ENCODE data around the gene ING5.
"Not testable (repeated sequence)": the region's sequence is repeated elsewhere in the genome, so short reads cannot be mapped to it uniquely, and the experiment has no call there.

DNA sequence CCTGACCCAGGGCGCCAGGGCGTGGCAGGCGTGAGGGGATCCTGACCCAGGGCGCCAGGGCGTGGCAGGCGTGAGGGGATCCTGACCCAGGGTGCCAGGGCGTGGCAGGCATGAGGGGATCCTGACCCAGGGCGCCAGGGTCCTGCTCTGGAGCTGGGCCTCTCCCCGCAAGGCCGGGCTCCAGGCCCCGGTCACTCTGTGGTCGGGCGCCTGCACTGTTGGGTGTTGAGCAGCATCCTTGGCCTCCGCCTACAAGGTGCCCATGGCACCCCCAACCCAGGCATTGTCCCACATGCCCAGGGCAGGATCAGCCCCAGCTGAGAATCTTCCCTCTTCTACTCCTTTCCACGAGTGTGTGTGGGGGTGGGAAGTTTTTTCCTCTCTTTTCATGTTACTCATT is 41.2 kb downstream of the ING5 start:
- not testable (repeated sequence) for TF ChIP-seq FOSL1 (IDR thresholded peaks at IDR 0.05; ENCODE audit: low read depth); EZH2 (IDR thresholded peaks at IDR 0.05); POLR2AphosphoS5 (IDR thresholded peaks at IDR 0.05; ENCODE audit: low read depth, low read length); POLR2A (IDR thresholded peaks at IDR 0.05; ENCODE audit: borderline replicate concordance, extremely low read depth, insufficient read depth, insufficient read length); CEBPB (IDR thresholded peaks at IDR 0.05; ENCODE audit: low read depth); RAD21 (IDR thresholded peaks at IDR 0.05; ENCODE audit: low read depth); SIN3A (IDR thresholded peaks at IDR 0.05; ENCODE audit: low read depth); EGR1 (IDR thresholded peaks at IDR 0.05; ENCODE audit: low read depth); EZH2phosphoT487 (IDR thresholded peaks at IDR 0.05; ENCODE audit: borderline replicate concordance)
- TF ChIP-seq, protein P1, sequence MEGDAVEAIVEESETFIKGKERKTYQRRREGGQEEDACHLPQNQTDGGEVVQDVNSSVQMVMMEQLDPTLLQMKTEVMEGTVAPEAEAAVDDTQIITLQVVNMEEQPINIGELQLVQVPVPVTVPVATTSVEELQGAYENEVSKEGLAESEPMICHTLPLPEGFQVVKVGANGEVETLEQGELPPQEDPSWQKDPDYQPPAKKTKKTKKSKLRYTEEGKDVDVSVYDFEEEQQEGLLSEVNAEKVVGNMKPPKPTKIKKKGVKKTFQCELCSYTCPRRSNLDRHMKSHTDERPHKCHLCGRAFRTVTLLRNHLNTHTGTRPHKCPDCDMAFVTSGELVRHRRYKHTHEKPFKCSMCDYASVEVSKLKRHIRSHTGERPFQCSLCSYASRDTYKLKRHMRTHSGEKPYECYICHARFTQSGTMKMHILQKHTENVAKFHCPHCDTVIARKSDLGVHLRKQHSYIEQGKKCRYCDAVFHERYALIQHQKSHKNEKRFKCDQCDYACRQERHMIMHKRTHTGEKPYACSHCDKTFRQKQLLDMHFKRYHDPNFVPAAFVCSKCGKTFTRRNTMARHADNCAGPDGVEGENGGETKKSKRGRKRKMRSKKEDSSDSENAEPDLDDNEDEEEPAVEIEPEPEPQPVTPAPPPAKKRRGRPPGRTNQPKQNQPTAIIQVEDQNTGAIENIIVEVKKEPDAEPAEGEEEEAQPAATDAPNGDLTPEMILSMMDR (IDR thresholded peaks at IDR 0.05 in 2 of 3, conservative IDR thresholded peaks at IDR 0.05 in 1 of 3; ENCODE audit: borderline replicate concordance in 1 of 3, insufficient read depth in 1 of 3, low read depth in 2 of 3, low read length in 2 of 3), result not testable (repeated sequence)
- TF ChIP-seq, protein P2, sequence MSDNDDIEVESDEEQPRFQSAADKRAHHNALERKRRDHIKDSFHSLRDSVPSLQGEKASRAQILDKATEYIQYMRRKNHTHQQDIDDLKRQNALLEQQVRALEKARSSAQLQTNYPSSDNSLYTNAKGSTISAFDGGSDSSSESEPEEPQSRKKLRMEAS (IDR thresholded peaks at IDR 0.05), result not testable (repeated sequence)
- TF ChIP-seq, protein P3, sequence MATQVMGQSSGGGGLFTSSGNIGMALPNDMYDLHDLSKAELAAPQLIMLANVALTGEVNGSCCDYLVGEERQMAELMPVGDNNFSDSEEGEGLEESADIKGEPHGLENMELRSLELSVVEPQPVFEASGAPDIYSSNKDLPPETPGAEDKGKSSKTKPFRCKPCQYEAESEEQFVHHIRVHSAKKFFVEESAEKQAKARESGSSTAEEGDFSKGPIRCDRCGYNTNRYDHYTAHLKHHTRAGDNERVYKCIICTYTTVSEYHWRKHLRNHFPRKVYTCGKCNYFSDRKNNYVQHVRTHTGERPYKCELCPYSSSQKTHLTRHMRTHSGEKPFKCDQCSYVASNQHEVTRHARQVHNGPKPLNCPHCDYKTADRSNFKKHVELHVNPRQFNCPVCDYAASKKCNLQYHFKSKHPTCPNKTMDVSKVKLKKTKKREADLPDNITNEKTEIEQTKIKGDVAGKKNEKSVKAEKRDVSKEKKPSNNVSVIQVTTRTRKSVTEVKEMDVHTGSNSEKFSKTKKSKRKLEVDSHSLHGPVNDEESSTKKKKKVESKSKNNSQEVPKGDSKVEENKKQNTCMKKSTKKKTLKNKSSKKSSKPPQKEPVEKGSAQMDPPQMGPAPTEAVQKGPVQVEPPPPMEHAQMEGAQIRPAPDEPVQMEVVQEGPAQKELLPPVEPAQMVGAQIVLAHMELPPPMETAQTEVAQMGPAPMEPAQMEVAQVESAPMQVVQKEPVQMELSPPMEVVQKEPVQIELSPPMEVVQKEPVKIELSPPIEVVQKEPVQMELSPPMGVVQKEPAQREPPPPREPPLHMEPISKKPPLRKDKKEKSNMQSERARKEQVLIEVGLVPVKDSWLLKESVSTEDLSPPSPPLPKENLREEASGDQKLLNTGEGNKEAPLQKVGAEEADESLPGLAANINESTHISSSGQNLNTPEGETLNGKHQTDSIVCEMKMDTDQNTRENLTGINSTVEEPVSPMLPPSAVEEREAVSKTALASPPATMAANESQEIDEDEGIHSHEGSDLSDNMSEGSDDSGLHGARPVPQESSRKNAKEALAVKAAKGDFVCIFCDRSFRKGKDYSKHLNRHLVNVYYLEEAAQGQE (IDR thresholded peaks at IDR 0.05; ENCODE audit: low read depth), result not testable (repeated sequence)
- TF ChIP-seq, protein P4, sequence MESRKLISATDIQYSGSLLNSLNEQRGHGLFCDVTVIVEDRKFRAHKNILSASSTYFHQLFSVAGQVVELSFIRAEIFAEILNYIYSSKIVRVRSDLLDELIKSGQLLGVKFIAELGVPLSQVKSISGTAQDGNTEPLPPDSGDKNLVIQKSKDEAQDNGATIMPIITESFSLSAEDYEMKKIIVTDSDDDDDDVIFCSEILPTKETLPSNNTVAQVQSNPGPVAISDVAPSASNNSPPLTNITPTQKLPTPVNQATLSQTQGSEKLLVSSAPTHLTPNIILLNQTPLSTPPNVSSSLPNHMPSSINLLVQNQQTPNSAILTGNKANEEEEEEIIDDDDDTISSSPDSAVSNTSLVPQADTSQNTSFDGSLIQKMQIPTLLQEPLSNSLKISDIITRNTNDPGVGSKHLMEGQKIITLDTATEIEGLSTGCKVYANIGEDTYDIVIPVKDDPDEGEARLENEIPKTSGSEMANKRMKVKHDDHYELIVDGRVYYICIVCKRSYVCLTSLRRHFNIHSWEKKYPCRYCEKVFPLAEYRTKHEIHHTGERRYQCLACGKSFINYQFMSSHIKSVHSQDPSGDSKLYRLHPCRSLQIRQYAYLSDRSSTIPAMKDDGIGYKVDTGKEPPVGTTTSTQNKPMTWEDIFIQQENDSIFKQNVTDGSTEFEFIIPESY (IDR thresholded peaks at IDR 0.05; ENCODE audit: extremely low read depth, insufficient replicate concordance, low read length), result not testable (repeated sequence)
